NCI-H226 (cell line): Measurements from ENCODE around the gene RAC3.
"Not testable (repeated sequence)": the region's sequence is repeated elsewhere in the genome, so short reads cannot be mapped to it uniquely, and the experiment has no call there.

Source experiments
- DNase-seq: peaks from one replicate; pipeline ENCODE4 v3.0.0-alpha.2; 2015

Gene RAC3

DNA sequence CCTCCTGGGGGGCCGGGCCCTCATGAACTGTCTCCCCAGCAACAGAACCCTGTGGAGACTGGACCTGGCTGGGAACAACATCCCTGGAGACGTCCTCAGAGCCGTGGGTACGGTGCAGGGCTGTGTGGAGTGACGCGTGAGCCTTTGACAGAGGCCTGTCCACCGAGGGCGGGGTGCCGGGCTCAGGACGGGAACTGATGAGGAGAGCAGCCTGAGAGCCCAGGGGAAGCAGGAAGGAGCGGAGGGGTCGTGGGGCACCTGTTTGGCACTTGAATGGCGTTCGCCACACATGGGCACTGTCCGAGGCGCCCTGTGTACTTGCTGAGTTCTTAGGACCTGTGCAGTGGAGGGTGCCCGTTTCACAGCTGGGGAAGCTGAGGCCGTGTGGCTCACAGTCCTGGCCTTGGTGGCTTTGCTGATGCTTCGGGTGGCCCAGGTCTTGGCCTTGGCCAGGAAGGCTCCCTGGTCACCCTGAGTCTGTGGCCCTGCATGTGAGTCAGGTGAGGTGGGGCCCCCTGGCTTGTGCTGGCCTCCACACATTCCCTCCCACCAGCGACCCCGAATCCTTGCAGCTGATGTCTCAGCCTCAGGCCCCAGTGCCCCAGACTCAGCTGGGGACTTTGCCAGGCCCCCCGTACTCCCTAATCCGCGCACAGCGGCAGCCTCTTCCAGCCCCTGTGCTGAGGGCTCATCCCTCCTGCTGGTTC, 5.9 kb upstream of the RAC3 start:
- DNase-seq = no peak

DNA sequence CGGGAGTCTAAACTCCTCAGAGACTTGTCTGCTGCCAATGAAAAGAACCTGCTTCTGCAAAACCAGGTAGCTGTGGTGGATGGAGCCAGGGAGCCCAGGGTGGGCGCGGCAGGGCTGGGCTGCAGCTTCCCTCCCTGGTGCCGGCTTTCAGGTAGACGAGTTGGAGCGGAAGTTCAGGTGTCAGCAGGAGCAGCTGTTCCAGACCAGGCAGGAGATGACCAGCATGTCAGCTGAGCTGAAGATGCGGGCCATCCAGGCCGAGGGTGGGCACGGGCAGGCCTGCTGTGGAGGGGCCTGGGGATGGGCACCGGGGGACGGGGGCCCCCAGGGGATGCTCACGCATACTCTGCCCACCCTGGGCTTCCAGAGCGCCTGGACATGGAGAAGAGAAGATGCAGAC, 3.2 kb upstream of the RAC3 start:
- DNase-seq = no peak

DNA sequence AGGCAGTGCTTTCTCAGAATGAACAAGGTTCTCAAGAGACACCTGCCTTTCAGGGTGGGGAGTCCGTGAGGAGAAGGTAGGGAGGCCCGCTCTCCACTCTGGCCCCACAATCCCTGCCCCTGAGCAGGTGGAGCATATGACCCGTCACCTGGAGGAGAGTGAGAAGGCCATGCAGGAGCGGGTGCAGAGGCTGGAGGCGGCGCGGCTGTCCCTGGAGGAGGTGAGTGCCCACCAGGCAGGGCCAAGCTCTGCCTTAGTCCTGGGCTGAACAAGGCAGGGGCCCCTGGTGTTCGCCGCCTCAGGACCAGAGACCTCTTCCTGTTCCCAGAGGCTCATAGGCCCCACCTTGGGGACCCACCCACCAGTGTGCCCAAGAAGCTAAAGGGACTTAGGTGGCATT, 2.5 kb upstream of the RAC3 start:
- DNase-seq = no peak

DNA sequence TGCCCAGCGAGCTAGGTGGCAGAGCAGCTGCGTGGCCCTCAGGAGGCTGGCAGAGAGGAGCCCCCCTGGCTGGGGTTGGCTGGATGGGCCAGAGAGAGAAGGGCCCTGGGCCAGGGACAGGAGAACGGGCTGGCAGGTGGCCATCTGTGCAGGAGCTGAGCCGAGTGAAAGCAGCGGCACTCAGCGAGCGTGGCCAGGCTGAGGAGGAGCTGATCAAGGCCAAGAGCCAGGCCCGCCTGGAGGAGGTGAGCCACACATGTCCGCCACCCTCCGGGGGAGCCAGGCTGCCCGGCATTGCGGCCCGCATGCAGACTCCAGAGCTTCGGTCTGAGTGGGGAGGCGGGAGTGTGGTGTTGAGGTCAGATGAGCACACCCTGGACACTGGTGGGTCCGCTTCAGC, 2.1 kb upstream of the RAC3 start:
- DNase-seq = no peak

DNA sequence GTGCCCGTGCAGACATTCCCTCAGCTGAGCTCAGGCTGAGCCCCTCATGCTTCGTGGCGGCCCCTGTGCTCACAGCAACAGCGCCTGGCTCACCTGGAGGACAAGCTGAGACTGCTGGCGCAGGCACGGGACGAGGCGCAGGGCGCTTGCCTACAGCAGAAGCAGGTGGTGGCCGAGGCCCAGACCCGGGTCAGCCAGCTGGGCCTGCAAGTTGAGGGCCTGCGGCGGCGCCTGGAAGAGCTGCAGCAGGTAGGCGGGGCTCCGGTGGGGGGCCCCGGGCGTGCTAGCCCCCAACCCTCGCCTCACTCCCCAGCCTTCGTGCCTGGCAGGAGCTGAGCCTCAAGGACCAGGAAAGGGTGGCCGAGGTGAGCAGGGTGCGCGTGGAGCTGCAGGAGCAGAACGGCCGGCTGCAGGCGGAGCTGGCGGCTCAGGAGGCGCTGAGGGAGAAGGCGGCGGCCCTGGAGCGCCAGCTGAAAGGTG, 1.4 kb upstream of the RAC3 start:
- DNase-seq = no peak

DNA sequence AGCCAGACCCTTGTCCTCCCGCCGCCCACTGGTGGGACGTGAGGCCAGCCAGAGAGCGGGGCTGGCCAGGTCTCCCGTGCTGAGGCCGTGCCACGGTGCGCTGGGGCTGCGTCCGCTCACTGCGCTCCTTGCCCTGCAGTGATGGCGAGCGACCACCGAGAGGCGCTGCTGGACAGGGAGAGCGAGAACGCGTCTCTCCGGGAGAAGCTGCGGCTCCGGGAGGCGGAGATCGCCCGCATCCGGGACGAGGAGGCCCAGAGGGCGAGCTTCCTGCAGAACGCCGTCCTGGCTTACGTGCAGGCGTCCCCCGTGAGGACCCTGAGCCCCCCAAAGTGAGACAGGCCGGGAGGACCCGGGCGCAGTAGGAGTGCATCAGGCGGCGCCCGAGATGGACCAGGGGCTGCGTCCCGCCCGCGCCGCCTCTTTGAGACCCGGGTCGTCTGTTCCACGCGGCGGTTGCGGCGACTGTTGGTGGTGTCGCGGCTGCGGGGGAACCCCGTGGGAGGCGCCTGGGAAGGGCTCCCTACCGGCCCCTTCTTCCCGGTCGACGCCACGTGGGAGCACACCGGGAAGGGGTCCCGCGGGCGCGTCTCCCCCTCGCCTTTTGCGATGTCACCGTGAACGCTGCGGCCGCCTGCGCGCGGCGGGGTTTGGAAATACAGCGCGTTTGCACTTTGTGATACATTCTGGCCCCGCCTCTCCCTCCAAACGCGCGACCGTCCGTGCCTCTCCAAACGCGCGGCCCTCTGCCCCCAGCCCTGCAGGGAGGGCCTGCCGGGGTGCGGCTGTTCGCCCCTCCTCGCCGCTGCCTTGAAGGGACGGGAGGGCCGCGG, 792 bp upstream of the RAC3 start:
- DNase-seq = peak; percentile 77

DNA sequence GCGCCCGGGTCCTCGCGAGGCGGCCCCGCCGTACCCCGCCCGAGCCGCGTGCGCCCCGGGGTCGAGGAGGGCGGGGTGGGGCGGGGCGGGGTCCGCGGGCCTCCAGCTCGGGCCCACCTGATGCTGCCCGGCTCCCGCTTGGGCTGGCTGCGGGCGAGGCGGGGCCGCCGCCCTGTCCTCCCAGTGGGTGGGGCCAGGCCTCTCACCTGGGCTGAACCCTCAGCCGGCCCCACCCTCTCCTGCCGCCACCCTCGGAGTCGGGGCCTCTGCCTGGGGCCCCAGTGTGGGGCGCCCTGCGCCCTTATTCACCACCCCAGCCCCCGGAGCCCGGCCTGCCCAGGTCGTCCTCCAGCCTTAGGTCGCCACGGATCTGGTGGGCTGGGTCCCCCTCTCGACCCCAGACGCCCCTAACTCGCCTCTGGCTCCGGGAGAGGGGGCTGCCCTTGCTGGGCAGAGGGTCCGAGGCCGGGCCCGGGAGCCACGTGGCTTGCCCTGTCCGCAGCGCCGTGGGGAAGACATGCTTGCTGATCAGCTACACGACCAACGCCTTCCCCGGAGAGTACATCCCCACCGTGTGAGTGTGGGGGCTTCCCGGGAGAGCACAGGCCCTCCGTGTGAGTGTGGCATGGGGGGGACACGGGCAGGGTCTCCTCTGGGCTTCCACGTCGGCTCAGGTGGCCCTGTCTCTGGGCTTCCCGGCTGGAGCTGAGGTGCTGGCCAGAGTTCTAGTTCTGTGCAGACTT, 578 bp downstream of the RAC3 start:
- peak; percentile 35 for DNase-seq

DNA sequence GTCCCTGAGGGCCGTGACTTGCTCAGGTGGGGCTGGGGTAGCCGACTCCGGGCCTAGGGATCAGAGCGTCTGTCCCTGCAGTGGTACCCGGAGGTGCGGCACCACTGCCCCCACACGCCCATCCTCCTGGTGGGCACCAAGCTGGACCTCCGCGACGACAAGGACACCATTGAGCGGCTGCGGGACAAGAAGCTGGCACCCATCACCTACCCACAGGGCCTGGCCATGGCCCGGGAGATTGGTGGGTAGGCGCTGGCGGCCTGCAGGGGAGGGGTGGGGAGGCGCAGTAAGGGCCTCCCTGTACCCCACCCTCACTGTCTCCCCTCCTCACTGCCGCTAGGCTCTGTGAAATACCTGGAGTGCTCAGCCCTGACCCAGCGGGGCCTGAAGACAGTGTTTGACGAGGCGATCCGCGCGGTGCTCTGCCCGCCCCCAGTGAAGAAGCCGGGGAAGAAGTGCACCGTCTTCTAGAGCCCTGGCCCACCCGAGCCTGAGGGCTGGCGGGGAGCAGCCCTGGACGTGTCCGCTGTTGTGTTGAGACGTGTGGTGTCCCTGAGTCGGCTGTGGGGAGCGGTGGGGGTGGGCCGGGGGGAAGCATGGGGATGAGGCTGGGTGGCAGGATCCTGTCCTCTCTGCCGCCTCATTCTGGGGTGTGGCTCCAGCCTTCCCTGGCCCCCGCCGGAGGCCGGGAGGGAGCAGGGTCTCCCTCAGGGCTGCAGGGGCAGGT, 2.0 kb downstream of the RAC3 start:
- no peak for DNase-seq

DNA sequence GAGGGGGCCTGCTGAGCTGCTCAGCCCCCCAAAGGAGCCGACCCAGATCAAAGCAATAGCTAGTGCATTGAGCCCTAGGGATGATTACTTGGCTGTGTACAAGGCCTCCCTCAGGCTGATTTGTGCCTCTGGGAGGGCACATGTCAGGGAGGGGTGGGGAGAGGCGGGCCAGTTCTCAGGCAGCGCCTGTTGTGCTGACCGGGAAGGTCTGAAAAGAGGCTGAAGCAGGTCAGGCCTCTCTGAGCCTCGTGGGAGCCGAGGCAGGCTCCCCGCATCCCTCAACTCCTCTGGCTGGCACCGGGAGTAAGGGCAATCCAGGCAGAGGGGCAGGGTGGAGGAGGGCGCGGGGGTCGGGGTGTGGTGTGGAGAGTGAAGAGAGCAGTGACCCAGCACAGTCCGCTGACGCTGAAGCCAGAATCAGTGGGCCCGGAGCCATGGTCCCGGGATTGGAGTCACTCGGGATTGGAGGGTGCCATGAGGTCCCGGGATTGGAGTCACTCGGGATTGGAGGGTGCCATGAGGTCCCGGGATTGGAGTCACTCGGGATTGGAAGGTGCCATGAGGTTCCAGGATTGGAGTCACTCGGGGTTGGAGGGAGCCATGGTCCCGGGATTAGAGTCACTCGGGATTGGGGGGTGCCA, 3.0 kb downstream of the RAC3 start:
- no peak for DNase-seq

DNA sequence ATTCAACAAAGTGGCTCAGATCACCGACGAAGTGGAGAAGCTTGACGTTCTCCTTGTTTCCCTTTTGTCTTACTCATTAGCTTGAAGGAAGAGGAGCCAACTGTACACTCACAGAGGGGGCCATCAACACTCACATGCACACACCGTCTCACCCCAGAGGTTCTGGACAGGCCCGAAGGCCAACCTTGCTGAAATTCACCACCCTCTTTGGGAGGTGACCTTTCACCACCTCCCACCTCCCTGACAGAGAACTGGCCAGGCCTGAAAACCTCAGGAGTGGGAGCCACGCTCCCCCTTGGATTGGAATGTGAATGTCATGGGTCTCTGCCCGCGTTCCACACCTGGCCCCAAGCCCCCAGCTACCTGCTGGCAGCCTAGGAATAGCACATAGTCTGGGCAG, 4.0 kb downstream of the RAC3 start:
- no peak for DNase-seq

DNA sequence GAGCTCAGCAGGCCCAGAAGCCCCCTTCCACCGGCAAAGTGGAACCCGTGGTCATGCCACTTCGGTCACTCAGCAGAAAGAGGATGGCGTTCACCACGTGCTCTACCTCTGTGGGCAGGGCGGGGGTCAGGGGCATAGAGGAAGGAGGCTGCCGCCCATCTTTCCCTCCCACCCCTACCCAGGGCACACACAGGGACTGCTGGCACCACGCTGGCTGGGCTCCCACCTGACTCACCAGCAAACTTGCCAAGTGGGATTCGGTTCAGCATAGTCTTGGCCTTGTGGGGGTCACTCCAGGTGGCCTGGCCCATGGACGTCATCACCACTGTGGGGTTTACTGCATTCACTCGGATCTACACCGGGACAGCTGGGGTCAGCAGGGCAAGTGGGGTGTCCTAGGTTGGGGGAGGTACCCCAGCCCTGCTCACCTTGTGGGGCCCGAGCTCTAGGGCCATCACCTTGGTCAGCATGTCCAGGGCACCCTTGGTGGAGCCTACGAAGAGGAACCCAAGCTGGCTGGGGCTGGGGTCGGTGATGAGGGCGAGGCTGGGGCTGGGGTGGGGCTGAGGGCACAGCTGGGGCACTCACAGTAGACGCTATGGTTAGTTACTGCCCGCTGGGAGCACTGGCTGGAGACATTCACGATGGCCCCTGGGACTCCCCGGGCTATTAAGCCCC, 4.6 kb downstream of the RAC3 start:
- no peak for DNase-seq

DNA sequence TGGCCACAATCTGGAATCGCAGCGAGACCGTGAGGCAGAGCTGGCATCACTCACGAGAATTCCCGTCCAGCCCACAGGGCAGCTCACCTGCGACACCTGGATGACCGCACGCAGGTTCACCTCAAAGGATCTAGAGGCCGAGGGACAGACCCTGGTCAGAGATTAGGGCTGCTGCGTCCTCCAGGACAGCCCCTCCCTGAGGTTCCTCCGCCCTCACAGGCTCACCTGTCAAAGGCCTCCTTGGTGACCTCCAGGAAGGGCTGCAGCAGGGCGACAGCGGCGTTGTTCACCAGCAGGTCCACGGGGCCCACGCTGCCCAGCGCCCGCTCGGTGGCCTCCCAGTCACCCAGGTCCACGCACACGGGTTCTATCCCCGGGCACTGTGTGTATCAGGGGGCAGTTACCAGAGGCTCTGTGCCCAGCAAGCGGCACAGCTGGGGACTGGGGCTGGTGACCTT, 5.2 kb downstream of the RAC3 start:
- no peak for DNase-seq

DNA sequence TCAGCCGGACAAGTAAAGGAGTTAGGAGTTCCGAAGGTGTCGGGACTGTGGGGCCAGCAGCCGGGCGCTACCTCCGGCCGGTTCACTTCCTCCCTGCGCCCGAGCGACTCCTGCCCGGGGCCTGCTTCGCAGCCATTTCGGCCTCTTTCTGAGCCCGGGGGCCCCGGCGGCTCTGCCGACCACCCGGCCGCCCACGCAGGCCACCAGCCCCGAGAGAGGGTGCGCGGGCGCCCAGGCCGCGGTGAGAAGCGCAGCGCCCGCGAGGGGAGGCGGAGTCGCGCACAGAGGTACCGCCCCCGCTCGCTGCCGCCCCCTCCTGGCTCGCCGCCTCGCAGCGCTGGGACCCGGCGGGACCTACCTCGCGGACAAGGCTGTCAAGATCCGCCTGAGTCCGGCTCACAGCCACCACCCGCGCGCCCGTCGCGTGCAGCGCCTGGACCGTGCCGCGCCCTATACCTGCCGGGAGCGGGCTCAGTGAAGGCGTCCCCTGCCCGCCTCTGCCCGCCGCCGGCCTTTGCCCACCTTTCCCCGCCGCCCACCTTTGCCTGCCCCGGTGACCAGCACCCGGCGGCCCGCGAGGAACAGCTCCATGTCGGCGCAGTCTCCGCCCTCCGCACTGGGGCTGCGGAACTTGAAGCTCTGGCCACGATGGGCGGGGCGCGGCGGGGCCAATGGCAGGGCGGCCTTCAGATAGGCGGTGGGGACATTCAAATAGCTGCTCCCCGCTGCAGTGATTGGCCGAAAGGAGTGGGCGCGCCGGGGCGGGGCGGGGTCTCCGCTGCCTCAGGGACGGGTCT, 5.8 kb downstream of the RAC3 start, which contains the start of gene DCXR:
DCXR (minus strand) TSS at position 606 of the 797 bp plus-strand sequence; CDS start at position 591, 15 bp downstream.
- DNase-seq = peak; percentile 94

DNA sequence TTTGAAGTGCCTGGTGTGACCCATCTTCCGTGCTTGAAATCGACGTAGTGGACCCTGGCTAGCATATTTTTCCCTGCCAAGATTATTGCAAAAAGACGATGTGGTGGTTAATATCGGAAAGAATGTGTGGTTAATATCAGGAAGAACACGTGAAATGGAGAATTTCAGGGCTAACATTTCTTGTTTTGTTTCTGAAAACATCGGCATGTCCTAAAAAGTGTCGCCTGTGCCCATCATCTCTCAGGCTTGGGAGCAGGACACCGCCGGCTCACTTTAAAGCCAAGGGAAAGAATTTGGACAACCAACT, 6.4 kb downstream of the RAC3 start:
- no peak for DNase-seq

DNA sequence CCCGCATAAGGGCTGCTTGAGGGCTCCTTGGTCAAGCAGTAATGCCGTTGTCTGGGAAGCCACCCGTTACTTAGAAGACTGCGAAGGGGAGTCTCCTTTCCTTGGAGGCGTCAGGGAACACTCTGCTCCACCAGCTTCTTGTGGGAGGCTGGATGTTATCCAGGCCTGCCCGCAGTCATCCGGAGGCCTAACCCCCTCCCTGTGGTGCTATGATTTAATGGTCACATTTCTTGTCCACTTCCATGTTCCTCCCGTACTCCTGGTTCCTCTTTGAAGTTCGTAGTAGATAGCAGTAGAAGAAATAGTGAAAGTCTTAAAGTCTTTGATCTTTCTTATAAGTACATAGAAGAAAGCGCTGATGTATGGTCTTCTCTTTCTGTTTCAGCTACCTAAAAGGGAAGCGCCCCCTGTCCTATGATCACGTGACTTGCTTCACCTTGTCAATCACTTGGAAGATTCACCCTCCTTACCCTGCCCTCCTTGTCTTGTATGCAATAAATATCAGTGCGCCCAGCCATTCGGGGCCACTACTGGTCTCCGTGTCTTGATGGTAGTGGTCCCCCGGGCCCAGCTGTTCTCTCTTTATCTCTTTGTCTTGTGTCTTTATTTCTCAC, 7.4 kb downstream of the RAC3 start:
- DNase-seq = not testable (repeated sequence)

DNA sequence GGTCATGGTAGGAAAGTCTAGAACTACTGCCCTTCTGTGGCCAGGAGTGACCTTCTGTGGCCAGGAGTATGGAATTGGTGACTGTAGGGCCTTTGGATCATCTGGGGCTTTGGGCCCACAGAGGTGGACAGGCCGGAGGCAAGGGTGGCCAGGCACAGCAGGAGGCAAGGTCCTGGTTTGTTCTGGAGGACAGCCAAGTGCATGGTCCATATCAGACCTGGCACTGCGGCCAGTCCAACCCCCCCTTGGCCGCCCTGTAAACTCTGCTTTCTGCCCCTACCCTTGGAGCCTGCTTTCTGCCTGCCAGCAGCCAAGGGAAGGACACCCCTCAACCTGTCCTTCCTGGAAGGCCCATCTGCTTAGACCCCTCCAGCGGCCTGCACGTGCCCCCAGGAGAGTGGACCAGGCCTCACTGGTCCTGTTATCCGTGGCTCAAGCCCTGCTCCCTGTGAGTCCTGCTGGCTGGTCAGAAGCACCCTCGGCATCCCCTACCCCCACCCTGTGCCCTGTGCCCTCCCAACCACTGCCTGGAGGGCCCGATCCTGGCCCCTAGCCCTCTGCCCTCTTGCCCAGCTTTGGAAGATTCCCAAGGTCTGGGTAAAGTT, 8.3 kb downstream of the RAC3 start:
- DNase-seq = no peak

DNA sequence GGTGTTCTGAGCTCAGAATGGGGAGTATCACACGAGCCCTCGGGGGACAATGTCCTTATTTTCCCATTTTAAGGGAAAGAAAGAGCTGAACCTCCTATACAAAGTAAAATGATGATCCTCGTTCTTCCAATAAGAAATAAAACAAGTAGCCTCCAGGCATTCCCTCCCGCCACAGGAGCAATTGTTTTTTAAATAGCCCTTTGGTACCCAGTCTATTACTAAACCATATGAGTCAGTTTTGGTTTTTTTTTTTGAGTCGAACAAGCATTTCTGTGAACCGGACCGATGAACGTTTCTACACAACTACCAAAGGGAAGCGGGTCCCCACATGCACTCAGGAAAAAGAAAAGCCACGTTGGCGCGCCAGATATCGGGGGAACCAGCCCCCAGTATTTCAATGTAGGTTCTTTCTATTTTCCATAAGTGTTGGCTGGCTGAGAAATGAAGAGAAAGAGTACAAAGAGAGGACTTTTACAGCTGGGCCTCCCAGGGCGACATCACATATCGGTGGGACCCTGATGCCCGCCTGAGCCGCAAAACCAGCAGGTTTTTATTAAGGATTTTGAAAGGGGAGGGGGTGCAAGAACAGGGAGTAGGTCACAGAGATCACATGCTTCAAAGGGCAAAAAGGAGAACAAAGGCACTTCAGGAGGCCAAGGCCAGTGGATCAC, 9.8 kb downstream of the RAC3 start:
- DNase-seq = no peak

DNA sequence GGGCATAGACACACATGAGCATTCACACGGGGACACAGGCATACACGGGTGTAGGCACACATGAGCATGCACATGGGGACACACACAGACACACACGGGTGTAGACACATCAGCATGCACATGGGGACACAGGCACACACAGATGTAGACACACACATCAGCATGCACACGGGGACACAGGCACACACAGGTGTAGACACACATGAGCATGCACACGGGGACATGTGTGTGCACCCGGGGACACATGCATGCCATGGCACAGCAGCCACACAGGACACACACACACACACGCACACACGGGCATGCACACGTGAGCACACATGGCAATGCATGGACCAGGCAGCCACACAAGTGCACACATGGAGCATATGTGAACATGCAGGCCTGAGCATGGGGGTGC, 11.2 kb downstream of the RAC3 start:
- no peak for DNase-seq

DNA sequence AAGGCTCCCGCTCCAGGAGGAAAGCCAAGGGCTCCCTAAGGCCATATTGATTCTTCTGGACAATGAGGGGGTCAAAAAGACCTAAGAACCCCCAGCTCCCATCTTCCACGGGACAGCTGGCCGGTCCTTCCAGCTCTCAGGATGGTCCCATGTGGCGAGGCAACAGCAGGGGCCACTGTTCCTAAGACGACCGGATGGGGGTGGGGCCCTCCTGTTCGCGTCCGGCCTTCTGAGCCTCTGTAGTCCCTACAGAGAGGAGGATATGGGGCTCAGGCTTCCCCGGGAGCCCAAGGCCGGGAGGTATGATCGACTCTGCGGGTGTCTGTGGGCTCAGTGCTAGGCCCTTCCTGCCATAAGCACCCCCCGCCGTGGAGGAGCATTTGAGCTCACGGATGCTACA, 12.0 kb downstream of the RAC3 start:
- no peak for DNase-seq
